ENCODE data around the gene PRKG1.

DNA sequence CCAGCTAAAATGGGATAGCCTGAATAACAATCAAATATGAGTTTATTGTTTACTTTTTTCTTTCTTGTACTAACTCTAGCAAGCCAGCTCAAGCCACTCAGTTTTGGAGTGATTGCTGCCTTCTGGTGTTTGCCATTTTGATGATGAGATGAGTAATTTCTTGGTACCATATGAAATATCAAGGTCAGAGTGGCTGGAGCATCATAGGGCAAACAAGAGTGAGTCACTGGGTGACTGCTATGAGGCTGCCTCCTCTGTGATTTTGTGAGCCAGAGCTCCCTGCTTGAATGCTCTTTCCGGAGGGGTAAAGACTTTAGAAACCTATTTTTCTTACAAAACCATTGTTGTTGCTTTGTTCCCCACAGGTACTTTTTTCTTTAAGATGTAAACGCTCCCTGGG is 295.6 kb downstream of the PRKG1 start:
- TF ChIP-seq, protein P1, sequence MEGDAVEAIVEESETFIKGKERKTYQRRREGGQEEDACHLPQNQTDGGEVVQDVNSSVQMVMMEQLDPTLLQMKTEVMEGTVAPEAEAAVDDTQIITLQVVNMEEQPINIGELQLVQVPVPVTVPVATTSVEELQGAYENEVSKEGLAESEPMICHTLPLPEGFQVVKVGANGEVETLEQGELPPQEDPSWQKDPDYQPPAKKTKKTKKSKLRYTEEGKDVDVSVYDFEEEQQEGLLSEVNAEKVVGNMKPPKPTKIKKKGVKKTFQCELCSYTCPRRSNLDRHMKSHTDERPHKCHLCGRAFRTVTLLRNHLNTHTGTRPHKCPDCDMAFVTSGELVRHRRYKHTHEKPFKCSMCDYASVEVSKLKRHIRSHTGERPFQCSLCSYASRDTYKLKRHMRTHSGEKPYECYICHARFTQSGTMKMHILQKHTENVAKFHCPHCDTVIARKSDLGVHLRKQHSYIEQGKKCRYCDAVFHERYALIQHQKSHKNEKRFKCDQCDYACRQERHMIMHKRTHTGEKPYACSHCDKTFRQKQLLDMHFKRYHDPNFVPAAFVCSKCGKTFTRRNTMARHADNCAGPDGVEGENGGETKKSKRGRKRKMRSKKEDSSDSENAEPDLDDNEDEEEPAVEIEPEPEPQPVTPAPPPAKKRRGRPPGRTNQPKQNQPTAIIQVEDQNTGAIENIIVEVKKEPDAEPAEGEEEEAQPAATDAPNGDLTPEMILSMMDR (conservative IDR thresholded peaks at IDR 0.05; ENCODE audit: low read depth in 2 of 2), result no peak
- TF ChIP-seq EZH2 (IDR thresholded peaks at IDR 0.05; ENCODE audit: low read depth, unreplicated experiment), result no peak
- TF ChIP-seq EZH2phosphoT487 (IDR thresholded peaks at IDR 0.05; ENCODE audit: unreplicated experiment), result no peak
- no peak for TF ChIP-seq CREB1 (CRISPR knock-in tag; IDR thresholded peaks at IDR 0.05; ENCODE audit: low read depth)
- TF ChIP-seq, protein P2, sequence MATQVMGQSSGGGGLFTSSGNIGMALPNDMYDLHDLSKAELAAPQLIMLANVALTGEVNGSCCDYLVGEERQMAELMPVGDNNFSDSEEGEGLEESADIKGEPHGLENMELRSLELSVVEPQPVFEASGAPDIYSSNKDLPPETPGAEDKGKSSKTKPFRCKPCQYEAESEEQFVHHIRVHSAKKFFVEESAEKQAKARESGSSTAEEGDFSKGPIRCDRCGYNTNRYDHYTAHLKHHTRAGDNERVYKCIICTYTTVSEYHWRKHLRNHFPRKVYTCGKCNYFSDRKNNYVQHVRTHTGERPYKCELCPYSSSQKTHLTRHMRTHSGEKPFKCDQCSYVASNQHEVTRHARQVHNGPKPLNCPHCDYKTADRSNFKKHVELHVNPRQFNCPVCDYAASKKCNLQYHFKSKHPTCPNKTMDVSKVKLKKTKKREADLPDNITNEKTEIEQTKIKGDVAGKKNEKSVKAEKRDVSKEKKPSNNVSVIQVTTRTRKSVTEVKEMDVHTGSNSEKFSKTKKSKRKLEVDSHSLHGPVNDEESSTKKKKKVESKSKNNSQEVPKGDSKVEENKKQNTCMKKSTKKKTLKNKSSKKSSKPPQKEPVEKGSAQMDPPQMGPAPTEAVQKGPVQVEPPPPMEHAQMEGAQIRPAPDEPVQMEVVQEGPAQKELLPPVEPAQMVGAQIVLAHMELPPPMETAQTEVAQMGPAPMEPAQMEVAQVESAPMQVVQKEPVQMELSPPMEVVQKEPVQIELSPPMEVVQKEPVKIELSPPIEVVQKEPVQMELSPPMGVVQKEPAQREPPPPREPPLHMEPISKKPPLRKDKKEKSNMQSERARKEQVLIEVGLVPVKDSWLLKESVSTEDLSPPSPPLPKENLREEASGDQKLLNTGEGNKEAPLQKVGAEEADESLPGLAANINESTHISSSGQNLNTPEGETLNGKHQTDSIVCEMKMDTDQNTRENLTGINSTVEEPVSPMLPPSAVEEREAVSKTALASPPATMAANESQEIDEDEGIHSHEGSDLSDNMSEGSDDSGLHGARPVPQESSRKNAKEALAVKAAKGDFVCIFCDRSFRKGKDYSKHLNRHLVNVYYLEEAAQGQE (IDR thresholded peaks at IDR 0.05; ENCODE audit: unreplicated experiment), result no peak
- TF ChIP-seq ZNF331 (CRISPR knock-in tag; IDR thresholded peaks at IDR 0.05; ENCODE audit: low read depth), result no peak
- TF ChIP-seq, protein P3, sequence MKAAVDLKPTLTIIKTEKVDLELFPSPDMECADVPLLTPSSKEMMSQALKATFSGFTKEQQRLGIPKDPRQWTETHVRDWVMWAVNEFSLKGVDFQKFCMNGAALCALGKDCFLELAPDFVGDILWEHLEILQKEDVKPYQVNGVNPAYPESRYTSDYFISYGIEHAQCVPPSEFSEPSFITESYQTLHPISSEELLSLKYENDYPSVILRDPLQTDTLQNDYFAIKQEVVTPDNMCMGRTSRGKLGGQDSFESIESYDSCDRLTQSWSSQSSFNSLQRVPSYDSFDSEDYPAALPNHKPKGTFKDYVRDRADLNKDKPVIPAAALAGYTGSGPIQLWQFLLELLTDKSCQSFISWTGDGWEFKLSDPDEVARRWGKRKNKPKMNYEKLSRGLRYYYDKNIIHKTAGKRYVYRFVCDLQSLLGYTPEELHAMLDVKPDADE (IDR thresholded peaks at IDR 0.05), result no peak
- no peak for TF ChIP-seq POLR2AphosphoS5 (IDR thresholded peaks at IDR 0.05; ENCODE audit: low read depth)
- TF ChIP-seq JUNB (IDR thresholded peaks at IDR 0.05; ENCODE audit: unreplicated experiment), result no peak
- no peak for TF ChIP-seq ZNF114 (CRISPR knock-in tag; IDR thresholded peaks at IDR 0.05)
- TF ChIP-seq STAT1 (IDR thresholded peaks at IDR 0.05; ENCODE audit: unreplicated experiment), result no peak
- TF ChIP-seq NANOG (IDR thresholded peaks at IDR 0.05; ENCODE audit: borderline replicate concordance), result no peak

All from GM23338 (cell line).